ENCODE data around the gene CERKL. TPM values are rescaled to one million over a fixed set of nuclear protein-coding genes. Genes with fewer than 3 reads are reported as not detected.

CERKL gene
- total and polyA plus RNA-seq, 9 of the 15 experiments (the other 6 are each of a cell fraction or from before 2014, with no cell fraction given), result 0.04 to 0.08 TPM; not detected in 7

DNA sequence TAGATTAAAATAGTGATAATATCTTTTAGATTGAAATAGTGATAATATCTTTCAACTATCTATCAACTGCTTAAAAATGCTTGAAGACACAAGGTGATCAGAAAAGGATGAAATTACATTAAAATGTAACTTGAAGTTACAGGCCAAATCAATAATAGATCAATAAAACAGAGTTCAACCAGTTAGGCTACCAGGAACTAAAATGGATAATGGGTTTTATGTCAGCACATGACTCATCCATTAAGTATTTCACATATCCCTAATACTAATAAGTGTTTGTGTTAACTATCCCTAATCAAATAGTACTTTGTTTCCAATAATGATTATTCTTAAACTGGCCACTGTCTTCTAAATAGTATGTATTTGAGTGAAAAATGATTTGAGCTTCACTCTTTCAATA, 33.7 kb downstream of the CERKL start:
- TF ChIP-seq TCF3 (CRISPR knock-in tag; IDR thresholded peaks at IDR 0.05) (no peak), ZNF584 (CRISPR knock-in tag; IDR thresholded peaks at IDR 0.05; ENCODE audit: low read depth) (no peak), ZNF121 (CRISPR knock-in tag; conservative IDR thresholded peaks at IDR 0.05) (no peak), MAFF (IDR thresholded peaks at IDR 0.05; ENCODE audit: low read length) (no peak), TRIM28 (IDR thresholded peaks at IDR 0.05) (no peak), ZKSCAN3 (CRISPR knock-in tag; IDR thresholded peaks at IDR 0.05) (no peak)
- TF ChIP-seq, protein P1, sequence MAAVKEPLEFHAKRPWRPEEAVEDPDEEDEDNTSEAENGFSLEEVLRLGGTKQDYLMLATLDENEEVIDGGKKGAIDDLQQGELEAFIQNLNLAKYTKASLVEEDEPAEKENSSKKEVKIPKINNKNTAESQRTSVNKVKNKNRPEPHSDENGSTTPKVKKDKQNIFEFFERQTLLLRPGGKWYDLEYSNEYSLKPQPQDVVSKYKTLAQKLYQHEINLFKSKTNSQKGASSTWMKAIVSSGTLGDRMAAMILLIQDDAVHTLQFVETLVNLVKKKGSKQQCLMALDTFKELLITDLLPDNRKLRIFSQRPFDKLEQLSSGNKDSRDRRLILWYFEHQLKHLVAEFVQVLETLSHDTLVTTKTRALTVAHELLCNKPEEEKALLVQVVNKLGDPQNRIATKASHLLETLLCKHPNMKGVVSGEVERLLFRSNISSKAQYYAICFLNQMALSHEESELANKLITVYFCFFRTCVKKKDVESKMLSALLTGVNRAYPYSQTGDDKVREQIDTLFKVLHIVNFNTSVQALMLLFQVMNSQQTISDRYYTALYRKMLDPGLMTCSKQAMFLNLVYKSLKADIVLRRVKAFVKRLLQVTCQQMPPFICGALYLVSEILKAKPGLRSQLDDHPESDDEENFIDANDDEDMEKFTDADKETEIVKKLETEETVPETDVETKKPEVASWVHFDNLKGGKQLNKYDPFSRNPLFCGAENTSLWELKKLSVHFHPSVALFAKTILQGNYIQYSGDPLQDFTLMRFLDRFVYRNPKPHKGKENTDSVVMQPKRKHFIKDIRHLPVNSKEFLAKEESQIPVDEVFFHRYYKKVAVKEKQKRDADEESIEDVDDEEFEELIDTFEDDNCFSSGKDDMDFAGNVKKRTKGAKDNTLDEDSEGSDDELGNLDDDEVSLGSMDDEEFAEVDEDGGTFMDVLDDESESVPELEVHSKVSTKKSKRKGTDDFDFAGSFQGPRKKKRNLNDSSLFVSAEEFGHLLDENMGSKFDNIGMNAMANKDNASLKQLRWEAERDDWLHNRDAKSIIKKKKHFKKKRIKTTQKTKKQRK (IDR thresholded peaks at IDR 0.05; ENCODE audit: borderline replicate concordance, low read depth, low read length), result no peak
- TF ChIP-seq, protein P2, sequence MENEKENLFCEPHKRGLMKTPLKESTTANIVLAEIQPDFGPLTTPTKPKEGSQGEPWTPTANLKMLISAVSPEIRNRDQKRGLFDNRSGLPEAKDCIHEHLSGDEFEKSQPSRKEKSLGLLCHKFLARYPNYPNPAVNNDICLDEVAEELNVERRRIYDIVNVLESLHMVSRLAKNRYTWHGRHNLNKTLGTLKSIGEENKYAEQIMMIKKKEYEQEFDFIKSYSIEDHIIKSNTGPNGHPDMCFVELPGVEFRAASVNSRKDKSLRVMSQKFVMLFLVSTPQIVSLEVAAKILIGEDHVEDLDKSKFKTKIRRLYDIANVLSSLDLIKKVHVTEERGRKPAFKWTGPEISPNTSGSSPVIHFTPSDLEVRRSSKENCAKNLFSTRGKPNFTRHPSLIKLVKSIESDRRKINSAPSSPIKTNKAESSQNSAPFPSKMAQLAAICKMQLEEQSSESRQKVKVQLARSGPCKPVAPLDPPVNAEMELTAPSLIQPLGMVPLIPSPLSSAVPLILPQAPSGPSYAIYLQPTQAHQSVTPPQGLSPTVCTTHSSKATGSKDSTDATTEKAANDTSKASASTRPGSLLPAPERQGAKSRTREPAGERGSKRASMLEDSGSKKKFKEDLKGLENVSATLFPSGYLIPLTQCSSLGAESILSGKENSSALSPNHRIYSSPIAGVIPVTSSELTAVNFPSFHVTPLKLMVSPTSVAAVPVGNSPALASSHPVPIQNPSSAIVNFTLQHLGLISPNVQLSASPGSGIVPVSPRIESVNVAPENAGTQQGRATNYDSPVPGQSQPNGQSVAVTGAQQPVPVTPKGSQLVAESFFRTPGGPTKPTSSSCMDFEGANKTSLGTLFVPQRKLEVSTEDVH (IDR thresholded peaks at IDR 0.05; ENCODE audit: low read depth, partially characterized antibody), result no peak
- TF ChIP-seq, protein P3, sequence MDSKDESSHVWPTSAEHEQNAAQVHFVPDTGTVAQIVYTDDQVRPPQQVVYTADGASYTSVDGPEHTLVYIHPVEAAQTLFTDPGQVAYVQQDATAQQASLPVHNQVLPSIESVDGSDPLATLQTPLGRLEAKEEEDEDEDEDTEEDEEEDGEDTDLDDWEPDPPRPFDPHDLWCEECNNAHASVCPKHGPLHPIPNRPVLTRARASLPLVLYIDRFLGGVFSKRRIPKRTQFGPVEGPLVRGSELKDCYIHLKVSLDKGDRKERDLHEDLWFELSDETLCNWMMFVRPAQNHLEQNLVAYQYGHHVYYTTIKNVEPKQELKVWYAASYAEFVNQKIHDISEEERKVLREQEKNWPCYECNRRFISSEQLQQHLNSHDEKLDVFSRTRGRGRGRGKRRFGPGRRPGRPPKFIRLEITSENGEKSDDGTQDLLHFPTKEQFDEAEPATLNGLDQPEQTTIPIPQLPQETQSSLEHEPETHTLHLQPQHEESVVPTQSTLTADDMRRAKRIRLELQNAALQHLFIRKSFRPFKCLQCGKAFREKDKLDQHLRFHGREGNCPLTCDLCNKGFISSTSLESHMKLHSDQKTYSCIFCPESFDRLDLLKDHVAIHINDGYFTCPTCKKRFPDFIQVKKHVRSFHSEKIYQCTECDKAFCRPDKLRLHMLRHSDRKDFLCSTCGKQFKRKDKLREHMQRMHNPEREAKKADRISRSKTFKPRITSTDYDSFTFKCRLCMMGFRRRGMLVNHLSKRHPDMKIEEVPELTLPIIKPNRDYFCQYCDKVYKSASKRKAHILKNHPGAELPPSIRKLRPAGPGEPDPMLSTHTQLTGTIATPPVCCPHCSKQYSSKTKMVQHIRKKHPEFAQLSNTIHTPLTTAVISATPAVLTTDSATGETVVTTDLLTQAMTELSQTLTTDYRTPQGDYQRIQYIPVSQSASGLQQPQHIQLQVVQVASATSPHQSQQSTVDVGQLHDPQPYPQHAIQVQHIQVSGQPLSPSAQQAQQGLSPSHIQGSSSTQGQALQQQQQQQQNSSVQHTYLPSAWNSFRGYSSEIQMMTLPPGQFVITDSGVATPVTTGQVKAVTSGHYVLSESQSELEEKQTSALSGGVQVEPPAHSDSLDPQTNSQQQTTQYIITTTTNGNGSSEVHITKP (IDR thresholded peaks at IDR 0.05; ENCODE audit: partially characterized antibody), result no peak
- Histone ChIP-seq H3K9me1 (ENCODE audit: control insufficient read depth, insufficient read depth, low read length) (no peaks in the 10 kb centered on the region), H3K4me2 (ENCODE audit: insufficient read depth, low read length) (no peak overlapping the region), H3K4me3 (no peak overlapping the region), H3K36me3 (ENCODE audit: control insufficient read depth, insufficient read depth, low read length) (no peaks in the 10 kb centered on the region), H2AFZ (ENCODE audit: low read depth, low read length) (no peak overlapping the region), H3K27ac (ENCODE audit: extremely low read depth, low read depth, low read length) (no peak overlapping the region), H4K20me1 (replicated peaks; ENCODE audit: control insufficient read depth, insufficient read depth, low read length) (no peaks in the 10 kb centered on the region), H3K79me2 (ENCODE audit: control insufficient read depth, insufficient read depth, low read length) (no peaks in the 10 kb centered on the region), H3K9me3 (replicated peaks; ENCODE audit: control insufficient read depth, insufficient read depth, low read depth, low read length) (peaks cover 3% of the 10 kb centered on the region; the same call in 1 of the 2 replicates), H3K27me3 (ENCODE audit: control insufficient read depth in 2 of 2, insufficient read depth in 2 of 2, low read length in 2 of 2) (no peaks in the 10 kb centered on the region), H3K4me1 (replicated peaks in 1 of 2; ENCODE audit: control insufficient read depth in 2 of 2, insufficient read depth in 2 of 2, low read length in 2 of 2) (no peaks in the 10 kb centered on the region), H3K9ac (ENCODE audit: insufficient read depth in 1 of 2, low read depth in 2 of 2, low read length in 2 of 2) (no peak overlapping the region)
- FAIRE-seq (no peak), DNase-seq (ENCODE audit: extremely low read depth in 1 of 4, low spot score in 3 of 4) (no peak), ATAC-seq (no peak)
- intact Hi-C loops (cut with micrococcal nuclease) (no loop called here), in situ Hi-C loops (cut with MboI) (no loop called here)
- POLR2A ChIA-PET, result no interaction called here
- BruUV-seq (replicated peaks), result no TSS peak
- CTCF ChIA-PET (ENCODE audit: low intra/inter-chr PET ratio), result no interaction called here

Data from K562 (cell line).